22Rv1 (cell line): ENCODE measurements around the gene SFTPA2.
"Not testable (repeated sequence)": the region's sequence is repeated elsewhere in the genome, so short reads cannot be mapped to it uniquely, and the experiment has no call there.

Experiments used
- H3K27ac ChIP-seq: fragments of 450-650 bp; 2 replicates; pipeline ENCODE4 v1.5.1; 2017
- ZFX ChIP-seq: fragments of 450-650 bp; IDR thresholded peaks from 2 replicates; pipeline ENCODE4 v1.6.1; 2017; ENCODE audit warnings: antibody characterized with exemption, borderline replicate concordance
- TF ChIP-seq, protein P1 (sequence below): fragments of 450-650 bp; IDR thresholded peaks from 2 replicates; pipeline ENCODE4 v1.5.1; 2017; ENCODE audit warnings: mild to moderate bottlenecking

SFTPA2 gene

DNA sequence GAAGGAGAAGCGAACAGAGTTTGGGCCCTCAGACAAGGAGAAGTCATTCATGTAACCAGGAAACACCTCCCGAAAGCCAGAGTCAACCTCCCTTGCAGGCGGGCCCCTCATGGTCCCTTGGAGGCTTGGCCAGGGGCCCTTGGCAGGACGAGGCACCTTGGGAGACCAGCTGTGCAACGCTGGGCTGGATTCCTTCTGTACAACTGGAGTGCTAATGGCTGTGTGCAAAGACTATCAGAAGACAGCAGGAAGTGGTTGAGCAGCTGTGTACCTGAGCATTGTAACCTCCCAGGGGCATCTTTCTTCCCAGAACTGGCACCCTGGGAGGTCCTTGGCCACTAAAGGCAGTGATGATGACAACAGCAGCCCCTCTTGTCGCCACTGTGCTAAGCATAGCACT is 38.5 kb downstream of the SFTPA2 start:
- H3K27ac ChIP-seq = not testable (repeated sequence)

DNA sequence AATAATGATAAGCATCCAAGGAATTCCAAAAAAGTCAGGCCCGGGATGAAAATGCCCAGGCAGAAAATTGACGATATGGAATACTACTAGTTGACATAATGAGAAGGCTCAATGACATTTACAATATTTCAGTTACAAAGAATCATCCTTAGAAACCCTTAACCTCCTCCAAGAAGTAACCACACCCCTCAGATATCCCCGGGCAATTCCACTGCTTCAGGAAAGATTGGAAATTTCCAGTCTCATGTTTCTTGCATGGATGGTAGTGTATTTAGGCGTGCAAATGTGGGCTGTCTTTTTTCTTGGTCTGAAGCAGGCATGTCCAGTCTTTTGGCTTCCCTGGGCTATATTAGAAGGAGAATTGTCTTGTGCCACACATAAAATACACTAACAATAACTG is 42.6 kb downstream of the SFTPA2 start:
- not testable (repeated sequence) for H3K27ac ChIP-seq

DNA sequence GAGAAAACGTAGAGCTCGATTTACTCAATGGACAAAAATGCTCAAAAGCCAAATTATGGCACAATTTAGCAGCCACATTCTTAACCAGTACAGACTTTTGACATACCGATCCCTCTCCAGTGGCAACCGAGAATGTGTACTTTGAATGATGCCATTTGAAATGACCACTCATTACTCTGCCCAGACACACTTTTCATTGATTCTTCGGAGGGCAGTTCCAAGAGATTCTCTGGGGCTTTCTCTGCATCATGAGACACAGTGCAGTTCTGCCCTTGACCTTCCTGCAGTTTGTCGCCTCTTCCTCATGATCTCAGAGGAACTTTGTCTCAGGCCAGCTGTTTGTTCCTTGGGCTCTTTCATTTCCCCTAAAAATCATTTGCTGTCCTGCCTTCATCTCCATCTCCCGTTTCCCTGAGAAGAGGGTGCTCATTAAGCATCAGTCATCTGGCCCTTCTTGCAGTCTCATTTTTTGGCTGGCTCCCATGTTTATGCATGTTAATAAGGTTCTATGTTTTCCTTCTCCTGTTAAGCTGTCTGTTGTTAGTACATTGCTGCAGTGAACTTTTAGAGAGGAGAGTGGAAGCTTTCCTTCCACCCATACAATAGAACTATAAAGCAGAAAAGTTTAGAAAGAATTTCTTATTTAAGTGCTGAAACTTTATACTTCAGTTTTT is 43.5 kb downstream of the SFTPA2 start:
- H3K27ac ChIP-seq = not testable (repeated sequence)

DNA sequence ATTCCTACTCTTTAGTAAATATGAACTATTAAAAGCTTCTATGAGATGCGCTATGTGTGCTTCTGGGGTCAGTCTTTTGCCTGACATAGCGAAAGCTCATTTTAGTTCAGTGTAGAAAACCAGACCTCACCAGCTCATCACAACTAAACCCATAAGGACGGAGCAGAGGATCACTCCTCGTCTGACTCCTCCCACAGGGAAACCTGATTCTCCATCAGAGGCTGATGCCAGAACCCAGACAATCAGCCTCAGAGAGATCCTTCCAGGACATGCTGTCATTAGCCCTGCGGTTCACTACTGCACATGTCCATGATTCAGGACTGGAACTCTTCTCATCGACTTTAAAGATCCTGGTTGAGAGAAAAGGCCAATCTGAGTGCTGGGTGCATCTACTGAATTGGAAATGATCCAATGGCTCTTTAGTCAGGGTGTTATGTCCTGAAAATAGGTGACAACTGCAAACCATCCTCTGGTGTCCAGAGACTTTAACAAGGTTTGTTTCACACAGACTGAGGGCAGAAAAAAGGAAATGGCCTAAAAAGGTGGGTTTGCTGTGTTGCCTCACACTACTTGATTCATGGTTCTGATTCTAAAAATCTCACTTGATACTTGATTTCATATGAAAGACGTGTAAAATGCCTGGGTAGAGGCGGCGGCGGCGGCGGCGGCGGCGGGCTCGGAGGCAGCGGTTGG is 48.2 kb downstream of the SFTPA2 start, which contains the start of gene EIF5AL1:
EIF5AL1 (plus strand) TSS at position 643 of the 693 bp plus-strand sequence. CDS start 117 bp downstream, outside the sequence.
- not testable (repeated sequence) for H3K27ac ChIP-seq

DNA sequence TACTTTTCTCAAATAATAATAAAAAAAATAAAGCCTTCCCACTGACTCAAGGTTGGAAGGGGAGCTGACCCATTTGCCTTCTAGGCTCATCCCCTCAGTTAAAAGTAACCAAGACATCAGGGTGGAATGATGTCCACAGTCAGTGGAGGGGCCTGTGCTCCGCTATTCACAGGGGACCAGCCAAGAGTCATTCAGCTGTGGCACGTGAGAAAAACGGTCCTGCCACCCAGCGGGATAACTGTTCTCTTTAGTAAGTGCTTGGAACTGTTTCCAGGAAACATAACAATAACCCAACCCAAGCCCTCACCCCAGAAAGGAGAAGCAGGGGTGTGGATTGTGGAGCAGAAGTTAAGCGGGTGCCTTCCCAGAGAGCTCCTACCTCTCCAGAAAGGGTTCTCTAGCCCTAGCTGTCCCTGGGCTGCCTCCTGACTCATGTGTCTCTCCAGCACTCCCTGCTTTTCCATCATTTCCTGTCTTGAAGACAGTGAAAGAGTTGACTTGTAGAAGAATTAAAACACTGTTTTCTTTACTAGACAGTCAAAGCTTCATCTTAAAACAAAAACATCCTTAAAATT is 50.2 kb downstream of the SFTPA2 start:
- H3K27ac ChIP-seq = not testable (repeated sequence)

DNA sequence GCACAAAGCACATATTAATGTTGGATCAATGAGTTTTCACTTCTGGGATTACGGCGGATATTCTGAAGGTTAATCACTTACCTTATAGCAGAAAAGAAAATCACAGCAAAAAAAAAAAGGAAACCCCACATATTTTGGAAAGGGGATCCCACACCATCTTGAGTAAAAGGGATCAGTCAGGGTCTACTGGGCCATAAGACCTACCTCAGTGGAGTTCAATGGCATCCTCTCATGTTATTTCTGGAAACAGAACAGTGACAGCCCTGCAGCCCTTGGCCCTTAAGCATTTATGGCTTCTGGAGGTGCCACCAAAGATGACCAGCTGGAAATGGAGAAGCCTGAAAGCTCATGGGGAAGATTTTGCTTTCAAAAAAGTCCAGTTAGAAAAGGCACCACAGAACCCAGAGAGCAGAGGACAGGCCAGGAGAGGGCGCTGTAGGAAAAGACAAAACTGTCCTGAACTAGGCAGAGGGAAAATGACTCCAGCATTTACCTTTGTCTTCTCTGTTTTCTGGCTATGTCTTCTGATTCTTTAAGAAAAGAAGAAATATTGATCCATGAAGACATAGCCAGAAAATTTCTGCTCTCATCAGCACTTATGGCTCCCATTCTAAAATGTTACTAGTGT is 50.8 kb downstream of the SFTPA2 start:
- H3K27ac ChIP-seq = not testable (repeated sequence)

DNA sequence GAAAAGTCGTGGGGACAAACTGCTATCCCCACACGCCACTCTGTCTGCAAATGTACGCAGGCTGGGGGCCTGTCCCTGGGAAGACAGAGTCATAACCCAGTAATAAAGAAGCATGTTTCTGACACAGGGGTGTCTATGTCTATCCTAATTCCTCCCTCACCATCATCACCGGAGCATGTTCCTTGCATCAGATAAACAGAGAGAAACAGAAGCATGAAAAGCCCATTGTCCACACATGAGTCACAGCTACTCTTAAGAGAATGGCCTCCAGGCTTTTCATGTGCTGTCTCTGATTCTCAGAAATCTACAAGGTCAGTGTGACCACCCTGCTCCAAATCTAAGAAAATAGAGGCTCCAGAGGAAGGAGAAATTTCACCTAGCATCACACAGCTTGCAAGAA is 52.0 kb downstream of the SFTPA2 start:
- not testable (repeated sequence) for H3K27ac ChIP-seq

DNA sequence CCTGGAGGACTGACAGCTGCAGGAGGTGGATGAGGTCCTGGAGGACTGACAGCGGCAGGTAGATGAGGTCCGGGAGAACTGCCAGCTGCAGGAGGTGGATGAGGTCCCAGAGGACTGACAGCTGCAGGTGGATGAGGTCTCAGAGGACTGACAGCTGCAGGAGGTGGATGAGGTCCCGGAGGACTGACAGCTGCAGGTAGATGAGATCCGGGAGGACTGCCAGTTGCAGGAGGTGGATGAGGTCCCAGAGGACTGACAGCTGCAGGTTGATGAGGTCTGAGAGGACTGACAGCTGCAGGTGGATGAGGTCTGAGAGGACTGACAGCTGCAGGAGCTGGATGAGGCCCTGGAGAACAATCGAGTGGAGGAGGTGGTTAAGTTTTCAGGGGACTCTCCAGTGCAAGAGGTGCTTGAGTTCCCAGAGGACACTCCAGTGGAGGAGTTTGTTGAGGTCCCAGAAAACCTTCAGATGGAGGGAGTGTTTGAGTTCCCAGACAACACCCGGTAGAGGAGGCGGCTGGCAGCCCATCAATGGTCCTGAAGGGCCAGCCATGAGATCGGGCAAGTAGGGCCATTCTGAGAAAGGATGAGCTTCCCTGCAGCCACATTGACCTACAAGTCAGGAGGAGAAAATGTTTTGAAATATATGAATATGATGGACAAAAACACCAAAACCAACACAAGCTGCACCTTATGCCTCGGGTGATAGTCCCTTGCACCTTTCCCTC is 52.6 kb downstream of the SFTPA2 start:
- no peak overlapping the region for H3K27ac ChIP-seq
- no peak for TF ChIP-seq ZFX
- TF ChIP-seq, protein P1, sequence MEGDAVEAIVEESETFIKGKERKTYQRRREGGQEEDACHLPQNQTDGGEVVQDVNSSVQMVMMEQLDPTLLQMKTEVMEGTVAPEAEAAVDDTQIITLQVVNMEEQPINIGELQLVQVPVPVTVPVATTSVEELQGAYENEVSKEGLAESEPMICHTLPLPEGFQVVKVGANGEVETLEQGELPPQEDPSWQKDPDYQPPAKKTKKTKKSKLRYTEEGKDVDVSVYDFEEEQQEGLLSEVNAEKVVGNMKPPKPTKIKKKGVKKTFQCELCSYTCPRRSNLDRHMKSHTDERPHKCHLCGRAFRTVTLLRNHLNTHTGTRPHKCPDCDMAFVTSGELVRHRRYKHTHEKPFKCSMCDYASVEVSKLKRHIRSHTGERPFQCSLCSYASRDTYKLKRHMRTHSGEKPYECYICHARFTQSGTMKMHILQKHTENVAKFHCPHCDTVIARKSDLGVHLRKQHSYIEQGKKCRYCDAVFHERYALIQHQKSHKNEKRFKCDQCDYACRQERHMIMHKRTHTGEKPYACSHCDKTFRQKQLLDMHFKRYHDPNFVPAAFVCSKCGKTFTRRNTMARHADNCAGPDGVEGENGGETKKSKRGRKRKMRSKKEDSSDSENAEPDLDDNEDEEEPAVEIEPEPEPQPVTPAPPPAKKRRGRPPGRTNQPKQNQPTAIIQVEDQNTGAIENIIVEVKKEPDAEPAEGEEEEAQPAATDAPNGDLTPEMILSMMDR = no peak
